MV-4-11 (cell line): Measurements from ENCODE around the gene IL13.
"Not testable (repeated sequence)": the region's sequence is repeated elsewhere in the genome, so short reads cannot be mapped to it uniquely, and the experiment has no call there.

Experiments used
- DNase-seq: peaks from one replicate; lab custom pipeline; 2025; lab: John Stamatoyannopoulos, UW

IL13 gene

DNA sequence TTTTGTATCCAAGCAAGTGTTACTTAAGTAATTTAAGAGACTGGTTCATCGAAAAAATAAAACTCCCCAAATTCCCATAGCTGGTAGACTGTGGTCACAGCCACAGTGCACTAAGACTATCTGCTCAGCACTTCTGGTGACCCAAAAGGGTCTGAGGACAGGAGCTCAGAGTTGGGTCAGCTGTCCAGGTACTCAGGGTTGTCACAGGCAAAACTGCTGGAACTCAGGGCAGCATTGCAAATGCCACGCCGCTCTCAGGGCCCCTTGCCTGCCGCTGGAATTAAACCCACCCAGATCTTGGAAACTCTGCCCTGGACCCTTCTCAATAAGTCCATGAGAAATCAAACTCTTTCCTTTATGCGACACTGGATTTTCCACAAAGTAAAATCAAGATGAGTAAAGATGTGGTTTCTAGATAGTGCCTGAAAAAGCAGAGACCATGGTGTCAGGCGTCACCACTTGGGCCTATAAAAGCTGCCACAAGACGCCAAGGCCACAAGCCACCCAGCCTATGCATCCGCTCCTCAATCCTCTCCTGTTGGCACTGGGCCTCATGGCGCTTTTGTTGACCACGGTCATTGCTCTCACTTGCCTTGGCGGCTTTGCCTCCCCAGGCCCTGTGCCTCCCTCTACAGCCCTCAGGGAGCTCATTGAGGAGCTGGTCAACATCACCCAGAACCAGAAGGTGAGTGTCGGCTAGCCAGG lies at the start of gene IL13:
Gene IL13, plus strand, starts transcription at position 498 of the 705 bp plus-strand sequence. Its CDS starts 14 bp downstream, at position 512.
- no peak for DNase-seq

GRCh38 chr5:132611965-132612364 lies 46.0 kb upstream of the IL13 start:
- DNase-seq = no peak

DNA sequence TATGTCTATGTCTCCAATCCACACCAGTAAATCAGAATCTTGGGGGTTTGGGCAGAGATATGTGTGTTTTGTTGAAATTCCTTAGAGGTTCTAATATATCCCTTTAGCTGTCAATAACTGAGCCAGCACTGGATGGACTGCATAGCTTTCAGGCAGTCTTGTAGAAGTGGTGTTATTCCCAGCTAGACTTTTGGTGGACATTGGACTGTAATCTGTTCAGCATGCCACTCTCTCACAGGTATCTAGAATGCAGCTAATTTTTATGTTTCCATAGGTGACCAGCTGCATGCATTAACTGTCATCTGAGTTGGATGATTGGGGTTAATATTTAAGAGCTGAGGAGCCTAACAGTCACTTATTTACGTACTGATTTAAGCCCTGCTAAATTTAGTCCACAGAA lies 45.1 kb upstream of the IL13 start:
- no peak for DNase-seq

- no peak for DNase-seq
These were observed 36.3 kb upstream of the IL13 start for GRCh38 chr5:132621699-132622098.

DNA sequence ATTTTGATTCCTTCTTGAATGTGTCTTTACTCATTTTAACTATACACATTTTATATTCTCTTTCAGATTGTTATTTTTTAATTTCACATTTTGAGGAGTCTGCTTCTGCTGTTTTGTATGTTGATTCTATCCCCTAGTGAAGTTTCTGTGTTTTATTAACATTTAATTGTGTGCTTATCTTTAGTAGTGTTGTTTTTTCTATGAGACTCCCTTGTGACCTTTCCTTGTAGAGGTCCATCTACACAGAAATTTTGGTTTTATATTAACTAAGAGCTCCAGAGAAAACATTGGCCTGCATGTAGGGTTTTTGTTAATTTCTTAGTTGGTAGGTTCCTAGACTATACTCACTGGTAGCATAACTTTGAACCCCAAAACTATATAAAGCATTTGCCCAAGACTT lies 35.4 kb upstream of the IL13 start:
- DNase-seq = no peak

- no peak for DNase-seq
These were observed 30.5 kb upstream of the IL13 start for GRCh38 chr5:132627470-132627869.

DNA sequence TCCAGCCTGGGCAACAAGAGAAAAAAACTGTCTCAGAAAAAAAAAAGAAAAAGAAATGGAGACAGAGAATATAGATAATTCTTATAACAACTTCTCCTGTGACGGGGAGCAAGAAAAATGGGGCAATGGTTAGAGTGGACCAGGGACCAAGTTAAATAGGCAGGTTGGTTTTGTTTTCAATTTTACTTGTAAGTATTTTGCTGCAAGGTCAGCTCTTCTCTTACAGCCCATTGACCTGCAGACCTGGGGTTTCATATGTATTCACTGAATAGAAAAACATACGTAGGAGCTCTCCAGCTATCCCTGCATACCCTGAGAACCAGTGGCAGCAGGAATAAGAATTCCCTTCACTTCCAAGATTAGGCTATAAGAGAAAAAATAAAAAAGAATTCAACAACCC lies 29.2 kb upstream of the IL13 start:
- no peak for DNase-seq

DNA sequence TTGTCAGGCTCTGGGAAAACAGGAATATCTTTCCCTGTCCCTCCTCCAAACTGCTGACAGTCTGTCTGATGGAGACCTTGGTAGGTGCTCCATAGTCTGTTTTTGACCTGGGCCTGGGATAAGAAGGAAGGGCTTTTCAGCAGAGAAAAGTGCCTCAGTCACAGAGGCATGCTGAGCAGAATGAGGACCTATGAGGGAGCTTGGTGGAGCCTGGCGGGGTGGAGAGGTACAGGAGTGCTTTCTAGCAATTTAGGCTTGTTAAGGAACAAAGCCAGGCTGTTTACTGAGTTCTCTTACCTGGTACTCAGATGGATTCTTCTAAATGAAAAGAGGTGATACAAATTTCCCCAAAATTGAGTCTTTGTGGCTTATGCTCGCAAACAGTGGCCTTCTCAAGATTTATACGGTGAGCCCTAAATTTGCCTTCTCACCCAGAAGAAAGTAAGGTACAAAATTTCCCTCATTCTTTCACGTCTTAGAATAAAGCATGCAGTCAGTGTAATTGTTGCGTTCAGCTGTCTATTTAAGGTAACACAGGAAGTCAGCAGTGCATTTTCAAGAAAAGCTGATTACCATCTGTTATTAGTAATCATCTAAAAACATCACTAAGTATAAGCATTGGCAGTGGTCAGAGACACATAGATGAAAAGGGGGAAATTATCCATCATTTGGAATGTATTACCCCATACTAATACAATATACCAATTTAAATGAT lies 28.6 kb upstream of the IL13 start:
- no peak for DNase-seq

DNA sequence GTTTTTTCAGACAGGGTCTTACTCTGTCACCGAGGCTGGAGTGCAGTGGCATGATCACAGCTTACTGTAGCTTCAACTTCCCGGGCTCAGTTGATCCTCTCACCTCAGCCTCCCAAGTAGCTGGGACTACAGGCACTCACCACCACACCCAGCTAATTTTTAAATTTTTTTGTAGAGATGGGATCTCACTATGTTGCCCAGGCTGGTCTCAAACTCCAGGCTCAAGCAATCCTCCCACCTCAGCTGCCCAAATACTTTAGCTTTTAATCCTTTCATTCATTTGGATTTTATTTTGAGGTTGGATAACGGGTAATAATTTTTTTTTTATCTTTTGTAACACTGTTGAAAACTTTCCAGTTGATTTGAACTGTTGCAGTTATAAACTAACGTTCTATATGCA lies 24.4 kb upstream of the IL13 start:
- not testable (repeated sequence) for DNase-seq

DNA sequence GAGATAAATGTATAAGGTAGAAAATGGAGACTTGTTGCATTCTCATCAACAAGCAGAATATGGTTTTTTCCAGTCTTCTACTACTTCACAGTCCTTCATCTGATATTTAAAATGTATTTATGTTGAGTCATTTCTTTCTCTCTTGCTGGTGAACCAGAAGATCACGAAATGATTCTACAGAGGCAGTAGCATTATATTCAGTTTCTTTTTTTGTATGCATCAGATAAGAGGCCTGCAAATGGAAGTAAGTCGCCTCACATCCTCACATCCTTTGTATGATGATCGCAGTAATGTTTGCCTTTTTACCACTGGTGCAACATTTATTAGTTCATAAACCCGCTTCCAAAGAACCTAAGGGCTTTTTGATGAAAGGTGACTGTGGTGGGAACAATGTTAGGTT lies 22.1 kb upstream of the IL13 start:
- no peak for DNase-seq

- no peak for DNase-seq
These were observed 20.7 kb upstream of the IL13 start for GRCh38 chr5:132637241-132637640.

DNA sequence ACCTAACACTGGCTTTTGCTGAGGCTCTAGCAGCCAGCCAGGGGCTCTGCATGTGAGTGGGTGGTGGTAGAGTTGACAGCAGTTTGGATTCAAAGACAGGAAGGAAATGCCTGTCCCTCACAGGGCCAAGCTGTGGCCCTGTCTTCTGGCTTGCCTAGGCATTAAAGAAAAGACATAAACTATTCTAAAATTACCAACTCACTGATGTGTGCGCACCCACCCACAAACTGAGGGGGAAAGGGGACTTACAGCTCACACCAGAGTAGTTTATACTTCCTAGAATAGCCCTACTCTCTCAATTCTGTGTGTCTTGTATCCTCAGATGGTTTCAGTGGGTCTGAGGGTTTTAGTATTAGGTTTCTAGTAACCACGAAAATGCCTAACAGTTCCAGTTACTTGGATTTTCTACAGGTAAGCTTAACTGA lies 18.3 kb upstream of the IL13 start:
- no peak for DNase-seq

DNA sequence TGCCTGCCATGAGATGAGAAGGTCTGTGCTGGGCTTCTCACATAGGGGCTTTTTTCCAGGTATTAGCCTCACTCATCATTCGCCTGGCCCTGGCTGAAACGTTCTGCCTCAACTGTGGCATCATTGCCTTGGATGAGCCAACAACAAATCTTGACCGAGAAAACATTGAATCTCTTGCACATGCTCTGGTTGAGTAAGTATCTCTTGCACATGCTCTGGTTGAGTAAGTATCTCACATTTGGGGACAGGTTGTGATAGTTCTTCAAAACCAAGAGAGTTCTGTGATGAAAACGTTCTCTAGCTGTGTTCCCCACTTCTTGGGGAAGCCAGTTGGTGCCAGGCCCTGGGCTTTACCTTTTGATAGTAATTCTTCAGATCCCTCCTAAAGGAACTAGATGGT lies 17.4 kb upstream of the IL13 start:
- DNase-seq = no peak

DNA sequence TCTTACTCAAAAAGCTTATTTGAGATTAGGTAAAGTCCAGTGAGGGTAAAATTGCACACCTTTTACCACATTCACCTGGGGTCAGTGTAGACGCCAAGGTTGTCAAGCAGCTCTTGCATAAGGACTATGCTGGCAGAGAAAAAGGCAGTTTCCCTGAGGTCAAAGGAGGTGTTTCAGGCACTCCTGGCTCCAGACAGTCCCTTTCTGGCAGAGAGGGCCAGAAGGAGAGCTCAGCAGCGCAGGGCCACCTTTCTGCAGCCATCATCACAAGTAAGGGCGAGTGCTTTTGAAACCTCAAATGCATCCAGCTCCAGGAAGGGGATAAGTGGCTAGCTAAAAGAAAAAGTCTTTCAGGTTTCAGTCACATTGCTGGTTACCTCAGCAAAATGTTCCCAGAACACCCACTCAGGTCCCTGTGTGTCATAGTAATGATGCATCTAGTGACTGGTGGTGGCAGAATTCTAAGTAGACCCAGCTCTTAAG lies 16.7 kb upstream of the IL13 start:
- no peak for DNase-seq

- no peak for DNase-seq
These were observed 16.1 kb upstream of the IL13 start for GRCh38 chr5:132641841-132642240.

GRCh38 chr5:132644177-132644576 lies 13.8 kb upstream of the IL13 start:
- DNase-seq = no peak

- DNase-seq = no peak
These were observed 11.2 kb upstream of the IL13 start for GRCh38 chr5:132646583-132647266.

- no peak for DNase-seq
These were observed 10.5 kb upstream of the IL13 start for GRCh38 chr5:132647473-132647872.

DNA sequence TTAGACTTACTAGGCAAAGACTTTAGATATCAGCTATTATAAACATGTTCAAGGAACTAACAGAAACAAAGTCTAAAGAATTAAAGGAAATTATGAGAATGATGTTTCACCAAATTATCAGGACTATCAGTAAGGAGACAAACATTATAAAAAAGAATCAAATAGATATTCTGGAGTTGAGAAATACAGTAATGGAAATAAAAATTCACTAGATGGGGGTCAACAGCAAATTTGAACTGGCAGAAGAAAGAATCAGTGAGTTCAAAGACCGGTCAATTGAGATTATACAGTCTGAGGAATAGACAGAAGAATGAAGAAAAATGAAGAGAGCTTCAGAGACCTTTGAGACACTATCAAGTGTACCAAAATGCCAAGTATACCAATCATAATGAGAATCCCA lies 9.6 kb upstream of the IL13 start:
- DNase-seq = no peak

DNA sequence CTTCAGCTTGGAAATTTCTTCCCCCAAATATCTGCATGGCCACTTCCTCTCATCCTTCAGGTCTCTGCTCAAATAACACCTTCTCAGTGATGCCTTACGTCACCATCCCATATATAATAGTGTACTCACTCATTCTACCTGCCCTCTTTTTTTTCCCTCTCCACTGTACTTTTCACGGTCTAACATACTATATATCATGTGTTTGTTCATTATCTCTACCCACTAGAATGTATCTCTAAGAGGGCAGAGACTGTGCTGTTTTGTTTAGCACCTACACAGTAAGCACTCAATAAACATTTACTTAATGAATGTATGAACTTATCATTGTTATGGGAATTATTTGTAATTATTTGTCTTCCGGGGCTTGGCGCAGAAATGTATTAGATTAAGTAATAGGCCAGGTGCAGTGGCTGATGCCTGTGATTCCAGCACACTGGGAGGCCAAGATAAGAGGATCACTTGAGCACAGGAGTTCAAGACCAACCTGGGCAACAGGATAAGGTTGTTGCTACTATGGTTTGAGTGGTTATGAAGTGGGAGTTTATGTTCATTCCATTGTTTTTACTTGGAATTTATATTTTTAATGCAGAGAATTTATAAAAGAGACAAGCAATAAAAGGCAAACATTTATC lies 6.0 kb upstream of the IL13 start:
- DNase-seq = no peak

- no peak for DNase-seq
These were observed 4.3 kb upstream of the IL13 start for GRCh38 chr5:132653716-132654115.
